Hepatocyte (in vitro differentiated cells): ENCODE measurements around the gene ID1.

Source experiments
- EZH2phosphoT487 ChIP-seq: fragments of 200-600 bp; sonication (generic); IDR thresholded peaks from one replicate; pipeline ENCODE4 v1.6.1; 2018; ENCODE audit warnings: antibody characterized with exemption, mild to moderate bottlenecking, low read depth, moderate library complexity; ENCODE audit not compliant: unreplicated experiment, severe bottlenecking
- TF ChIP-seq, protein P1 (sequence below): fragments of 200-600 bp; sonication (generic); IDR thresholded peaks from 2 replicates; pipeline ENCODE4 v1.5.1; 2016; ENCODE audit warnings: antibody characterized with exemption, mild to moderate bottlenecking; ENCODE audit not compliant: poor library complexity

GRCh38 chr20:31590717-31591225 lies 14.3 kb upstream of the ID1 start:
- TF ChIP-seq, protein P1, sequence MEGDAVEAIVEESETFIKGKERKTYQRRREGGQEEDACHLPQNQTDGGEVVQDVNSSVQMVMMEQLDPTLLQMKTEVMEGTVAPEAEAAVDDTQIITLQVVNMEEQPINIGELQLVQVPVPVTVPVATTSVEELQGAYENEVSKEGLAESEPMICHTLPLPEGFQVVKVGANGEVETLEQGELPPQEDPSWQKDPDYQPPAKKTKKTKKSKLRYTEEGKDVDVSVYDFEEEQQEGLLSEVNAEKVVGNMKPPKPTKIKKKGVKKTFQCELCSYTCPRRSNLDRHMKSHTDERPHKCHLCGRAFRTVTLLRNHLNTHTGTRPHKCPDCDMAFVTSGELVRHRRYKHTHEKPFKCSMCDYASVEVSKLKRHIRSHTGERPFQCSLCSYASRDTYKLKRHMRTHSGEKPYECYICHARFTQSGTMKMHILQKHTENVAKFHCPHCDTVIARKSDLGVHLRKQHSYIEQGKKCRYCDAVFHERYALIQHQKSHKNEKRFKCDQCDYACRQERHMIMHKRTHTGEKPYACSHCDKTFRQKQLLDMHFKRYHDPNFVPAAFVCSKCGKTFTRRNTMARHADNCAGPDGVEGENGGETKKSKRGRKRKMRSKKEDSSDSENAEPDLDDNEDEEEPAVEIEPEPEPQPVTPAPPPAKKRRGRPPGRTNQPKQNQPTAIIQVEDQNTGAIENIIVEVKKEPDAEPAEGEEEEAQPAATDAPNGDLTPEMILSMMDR = no peak
- TF ChIP-seq EZH2phosphoT487 = no peak
